GM12801 (cell line): ENCODE results near the gene QPCTL.

Experiments used
- CTCF ChIP-seq: IDR thresholded peaks from one replicate; pipeline ENCODE4 v1.5.1; 2011; ENCODE audit warnings: control low read depth; ENCODE audit not compliant: insufficient read length; ENCODE audit errors: extremely low read depth

Gene QPCTL

GRCh38 chr19:45739498-45740439 is 47.3 kb downstream of the QPCTL start:
- TF ChIP-seq CTCF: no peak

- no peak for TF ChIP-seq CTCF
Observed at GRCh38 chr19:45742969-45743368, 50.5 kb downstream of the QPCTL start.

GRCh38 chr19:45745606-45746005 is 53.1 kb downstream of the QPCTL start:
- TF ChIP-seq CTCF: no peak

- TF ChIP-seq CTCF: no peak
Observed at GRCh38 chr19:45746866-45747265, 54.4 kb downstream of the QPCTL start.

GRCh38 chr19:45747513-45747912 is 55.0 kb downstream of the QPCTL start:
- TF ChIP-seq CTCF: no peak

- no peak for TF ChIP-seq CTCF
Observed at GRCh38 chr19:45752639-45753038, 60.2 kb downstream of the QPCTL start.

- no peak for TF ChIP-seq CTCF
Observed at GRCh38 chr19:45753548-45753947, 61.1 kb downstream of the QPCTL start.
